Heart right ventricle (tissue), 16 donors: ENCODE data around the gene CHPF. TPM values are rescaled to one million over a fixed set of nuclear protein-coding genes. Genes with fewer than 3 reads are reported as not detected.

Experiments used
- ATAC-seq, 8 donors: fragments of 200-7000 bp; cut with Tn5 transposase; one replicate each; pipeline ENCODE4 v1.9.1; 2020; ENCODE audit warnings: mild to moderate bottlenecking in 8 of 8, moderate library complexity in 8 of 8, moderate number of reproducible peaks in 1 of 8
- DNase-seq, 2 donors: peaks; one replicate each; pipeline ENCODE4 v3.0.0-alpha.2; 2020
- H3K27ac ChIP-seq, 10 donors: fragments of 200-600 bp; sonication (generic) in 2 of 10; one replicate each; pipeline versions ENCODE4 v1.5.0 to v1.8.0; 2020 to 2022; ENCODE audit warnings: mild to moderate bottlenecking in 3 of 10
- H3K27me3 ChIP-seq, 7 donors: fragments of 200-600 bp; one replicate each; pipeline ENCODE4 v1.8.0; 2021 to 2022; ENCODE audit warnings: mild to moderate bottlenecking in 2 of 7
- H3K36me3 ChIP-seq, 9 donors: fragments of 200-600 bp; sonication (generic) in 1 of 9; one replicate each; pipeline versions ENCODE4 v1.5.0 to v1.8.0; 2020 to 2022; ENCODE audit warnings: mild to moderate bottlenecking in 2 of 9
- H3K4me1 ChIP-seq, 9 donors: fragments of 200-600 bp; sonication (generic) in 1 of 9; one replicate each; pipeline versions ENCODE4 v1.5.0 to v1.8.0; 2020 to 2022; ENCODE audit warnings: mild to moderate bottlenecking in 4 of 9
- H3K4me3 ChIP-seq, 10 donors: fragments of 200-600 bp; sonication (generic) in 2 of 10; one replicate each; pipeline versions ENCODE4 v1.5.0 to v1.8.0; 2020 to 2022; ENCODE audit warnings: mild to moderate bottlenecking in 7 of 10, moderate library complexity in 2 of 10
- H3K9me3 ChIP-seq, 11 donors: fragments of 200-600 bp in 10 of 11; sonication (generic) in 2 of 11; one replicate each; pipeline versions ENCODE4 v1.5.0 to v1.8.0; 2013 to 2022; ENCODE audit warnings: mild to moderate bottlenecking in 2 of 11, control low read depth in 1 of 11, moderate library complexity in 1 of 11
- WGBS, 2 donors: extraction: QIAGEN DNeasy Blood & Tissue Kit; methylation state at CpG; one replicate each; pipeline ENCODE4 v1.1.7; 2013; ENCODE audit warnings: inconsistent platforms in 1 of 2; 5-methylcytosine and 5-hydroxymethylcytosine counted together
- intact Hi-C, 10 donors: fragments of 100-400 bp; cut with DNase I; formaldehyde crosslinking; loops; one replicate each; pipeline versions ENCODE4 v1.11.1 to v1.14.2; 2022
- polyA plus RNA-seq, 2 donors: library from polyadenylated mRNA; stranded (reverse); fragments of 200-250 nt; gene quantifications; one replicate each; pipeline ENCODE4 v1.2.3, GENCODE V29; 2013
- total RNA-seq, 10 donors: library from RNA; stranded (reverse); fragmentation: NEBNext Ultra II Directional in 3 of 10; extraction: Animal tissue kit (Norgen Biotek cat#: 25700) in 3 of 10; gene quantifications; one replicate each; pipeline versions ENCODE4 v1.2.1 to v1.2.4, GENCODE V29; 2021 to 2023
- TF ChIP-seq, protein P1 (sequence below), 9 donors: fragments of 200-600 bp; sonication (generic) in 2 of 9; IDR thresholded peaks; one replicate each; pipeline versions ENCODE4 v1.5.0 to v1.8.0; 2021 to 2022; ENCODE audit warnings: antibody characterized with exemption in 9 of 9, mild to moderate bottlenecking in 5 of 9, moderate library complexity in 1 of 9
- donor health status: Arrhythmogenic right ventricular cardiomyopathy.
- donor health status: ischemic (EF 13 %, LVEDD 7.1; RV severe dilation, severe dysfunction).
- donor health status: healthy with polysubstance abuse.
- donor health status: DM: no; HTN: yes; CAD: no.
- donor health status: DM: no; HTN: no; CAD: no.
- donor health status: ischemic (EF 25% LVEDD 6.9; RV normal size, moderate dysfunction).
- donor health status: ischemic (EF 25% LVEDD 5.7; RV mildly dilated, moderate dysfunction).
- donor health status: healthy.
- donor health status: DM: yes; HTN: yes; CAD: no.
- donor health status: Ischemic cardiomyopathy.
- donor health status: ischemic (EF 35%, LVEDD 5.7; RV mildly dilated, moderate dysfunction).
- donor health status: nonischemic (EF 11% LVEDD 7.7; RV severe dilation, severe dysfunction).
- donor health status: DM: yes; HTN: yes; CAD: no.
- donor health status: PGD.
- donor health status: ischemic (EF 29% LVEDD 5.4; RV normal size, mild dysfunction).
- donor health status: nonischemic (EF 23%, LVEDD 6.1; RV moderate dilation, normal function).

The CHPF gene
- total and polyA plus RNA-seq, 12 donors = 66.5 to 221 (median 95.9) TPM

DNA sequence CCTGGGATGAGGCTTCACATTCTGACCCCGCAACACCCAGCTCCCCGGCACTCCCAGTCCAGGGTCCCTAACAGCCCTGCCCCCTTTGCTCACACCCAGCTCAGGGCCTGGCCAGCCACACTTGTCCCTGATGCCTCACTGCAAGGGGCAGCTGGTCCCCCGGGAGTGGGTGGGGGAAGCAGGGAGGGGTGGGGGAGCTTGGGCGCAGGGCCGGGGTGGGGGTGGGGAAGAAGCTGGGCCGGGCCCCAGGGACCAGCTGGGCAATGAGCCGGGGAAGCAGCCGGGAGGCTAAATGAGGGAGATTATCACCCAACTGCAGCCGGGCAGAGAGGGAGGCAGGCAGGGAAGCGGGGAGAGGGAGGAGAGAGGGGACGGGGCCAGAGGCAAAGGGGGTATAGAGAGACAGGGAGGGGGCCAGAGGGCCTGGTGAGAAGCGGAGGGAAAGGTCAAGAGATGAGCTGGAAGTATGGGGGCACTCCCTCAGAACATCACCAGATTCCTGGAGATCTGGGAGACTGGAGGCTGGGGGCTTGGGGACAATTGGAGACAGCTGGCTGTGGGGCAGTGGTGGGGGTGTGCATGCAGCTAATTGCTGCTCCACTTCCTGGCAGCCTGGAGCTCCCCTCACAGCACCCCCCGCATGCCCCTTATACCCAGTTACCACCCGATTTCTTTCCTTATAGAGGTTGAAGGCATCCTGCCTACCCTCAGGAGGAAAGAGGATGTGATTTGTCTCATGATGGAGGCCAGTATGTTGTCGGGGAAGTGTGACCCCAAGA, 31.9 kb downstream of the CHPF start:
- Histone ChIP-seq H3K36me3 (peaks cover 0 to 8% (median 0%) of the 10 kb centered on the region in 9 donors), H3K4me1 (peaks cover 5 to 58% (median 30%) of the 10 kb centered on the region in 9 donors), H3K27ac (no peak overlapping the region), H3K4me3 (no peak overlapping the region), H3K27me3 (peaks cover 0 to 80% (median 56%) of the 10 kb centered on the region in 7 donors), H3K9me3 (no peaks in the 10 kb centered on the region)
- TF ChIP-seq, protein P1, sequence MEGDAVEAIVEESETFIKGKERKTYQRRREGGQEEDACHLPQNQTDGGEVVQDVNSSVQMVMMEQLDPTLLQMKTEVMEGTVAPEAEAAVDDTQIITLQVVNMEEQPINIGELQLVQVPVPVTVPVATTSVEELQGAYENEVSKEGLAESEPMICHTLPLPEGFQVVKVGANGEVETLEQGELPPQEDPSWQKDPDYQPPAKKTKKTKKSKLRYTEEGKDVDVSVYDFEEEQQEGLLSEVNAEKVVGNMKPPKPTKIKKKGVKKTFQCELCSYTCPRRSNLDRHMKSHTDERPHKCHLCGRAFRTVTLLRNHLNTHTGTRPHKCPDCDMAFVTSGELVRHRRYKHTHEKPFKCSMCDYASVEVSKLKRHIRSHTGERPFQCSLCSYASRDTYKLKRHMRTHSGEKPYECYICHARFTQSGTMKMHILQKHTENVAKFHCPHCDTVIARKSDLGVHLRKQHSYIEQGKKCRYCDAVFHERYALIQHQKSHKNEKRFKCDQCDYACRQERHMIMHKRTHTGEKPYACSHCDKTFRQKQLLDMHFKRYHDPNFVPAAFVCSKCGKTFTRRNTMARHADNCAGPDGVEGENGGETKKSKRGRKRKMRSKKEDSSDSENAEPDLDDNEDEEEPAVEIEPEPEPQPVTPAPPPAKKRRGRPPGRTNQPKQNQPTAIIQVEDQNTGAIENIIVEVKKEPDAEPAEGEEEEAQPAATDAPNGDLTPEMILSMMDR (IDR thresholded peaks at IDR 0.05) = no peak
- DNase-seq = no peak
- 51 to 52% methylated on average over 15 of the region's 15 CpGs for WGBS, 2 donors
- intact Hi-C loops = no loop called here
- ATAC-seq = no peak

DNA sequence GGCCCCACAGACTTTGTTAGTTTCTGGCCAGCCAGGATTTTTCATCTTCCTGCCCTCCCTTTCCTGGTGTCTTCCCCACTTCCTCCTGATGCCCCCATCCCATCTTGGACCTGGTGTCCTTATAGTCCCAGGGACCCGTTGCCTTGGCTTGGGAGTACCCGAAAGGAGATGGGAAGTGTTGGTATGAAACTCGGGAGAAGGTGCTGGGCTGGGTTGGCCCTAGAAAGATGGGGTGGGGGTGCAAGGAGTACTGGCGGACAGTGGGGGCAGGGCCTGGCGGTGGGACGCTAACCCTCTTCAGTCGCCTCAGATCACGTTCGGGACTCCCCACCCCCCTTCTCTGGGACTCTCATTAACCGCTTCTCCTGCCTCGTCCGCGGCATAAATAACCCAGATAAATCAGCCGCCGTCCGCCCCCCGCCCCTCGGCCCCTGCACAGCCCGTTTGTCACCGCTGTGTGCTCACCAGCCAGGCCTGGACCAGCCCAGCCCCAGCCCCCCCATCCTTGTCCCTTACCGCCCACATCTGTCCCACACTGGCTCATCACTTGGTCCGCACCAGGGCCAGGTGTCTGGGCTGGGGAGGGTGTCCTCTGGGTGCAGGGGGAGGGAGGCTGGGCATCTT, 33.0 kb downstream of the CHPF start:
- intact Hi-C loops = no loop called here
- DNase-seq (no peak), ATAC-seq (no peak)
- WGBS, 2 donors = 28 to 40% methylated on average over 22 of the region's 22 CpGs
- Histone ChIP-seq H3K9me3 (no peaks in the 10 kb centered on the region), H3K4me3 (peak overlapping the region in 1 of 10 donors; percentile 32), H3K4me1 (peaks cover 5 to 58% (median 30%) of the 10 kb centered on the region in 9 donors), H3K36me3 (peaks cover 0 to 19% (median 11%) of the 10 kb centered on the region in 9 donors), H3K27ac (no peak overlapping the region), H3K27me3 (peaks cover 0 to 70% (median 54%) of the 10 kb centered on the region in 7 donors)
- TF ChIP-seq, protein P1 (IDR thresholded peaks at IDR 0.05) = no peak

DNA sequence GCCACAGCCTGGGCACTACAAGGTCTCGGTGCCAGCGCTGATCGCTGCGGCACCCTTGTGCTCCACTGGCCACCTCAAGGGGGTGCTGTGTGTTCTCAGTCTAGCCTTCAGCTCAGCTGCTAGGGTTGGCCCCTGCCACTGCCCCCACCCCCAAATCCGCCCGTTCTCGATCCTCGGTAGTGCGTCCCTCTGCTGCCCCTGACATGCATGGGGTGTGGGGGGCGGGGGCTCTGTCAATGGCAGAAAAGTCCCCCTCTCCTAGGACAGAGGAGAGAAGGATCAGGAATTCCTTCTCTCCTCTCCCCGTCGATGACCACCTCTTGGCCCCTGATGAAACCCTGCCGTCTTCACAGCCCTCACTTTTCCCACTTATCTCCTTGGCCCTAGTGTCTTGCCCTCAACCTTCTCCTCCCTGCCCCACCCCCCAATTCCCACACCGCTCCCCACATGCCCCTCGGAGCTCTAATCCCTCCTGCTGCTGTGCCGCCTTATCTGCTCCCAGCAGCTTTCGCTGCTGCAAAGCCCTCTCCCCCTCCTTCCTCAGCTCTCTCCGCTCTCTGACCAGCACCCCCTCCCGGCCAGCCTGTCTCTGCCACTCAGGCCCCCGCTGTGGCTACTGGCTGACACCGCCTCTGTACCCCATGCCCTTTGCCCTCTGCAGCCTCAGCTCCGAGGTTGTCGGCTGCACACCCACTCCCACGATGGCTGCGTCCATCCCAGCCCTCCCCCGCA, 33.7 kb downstream of the CHPF start:
- WGBS, 2 donors = 1 to 2% methylated on average over 26 of the region's 26 CpGs
- no peaks in the 10 kb centered on the region for H3K9me3 ChIP-seq
- ATAC-seq (peak; percentile 57 to 87 (median 74)), DNase-seq (peak; percentile 45 to 49)
- H3K4me1 ChIP-seq = peaks cover 5 to 58% (median 30%) of the 10 kb centered on the region in 9 donors
- peaks cover 0 to 63% (median 48%) of the 10 kb centered on the region in 7 donors for H3K27me3 ChIP-seq
- peaks cover 0 to 26% (median 16%) of the 10 kb centered on the region in 9 donors for H3K36me3 ChIP-seq
- peak overlapping the region in 7 of 10 donors; percentile 14 to 42 (median 32) for H3K4me3 ChIP-seq
- TF ChIP-seq, protein P1 (IDR thresholded peaks at IDR 0.05) = peak; percentile 28 to 73 (median 64)
- intact Hi-C loops = no loop called here
- no peak overlapping the region for H3K27ac ChIP-seq
